Aorta (tissue), 5 donors: ENCODE measurements around the gene DAD1. TPM values are rescaled to one million over a fixed set of nuclear protein-coding genes. Genes with fewer than 3 reads are reported as not detected.

Experiments
- ATAC-seq: fragments of 200-7000 bp; cut with Tn5 transposase; one replicate; pipeline ENCODE4 v1.9.1; 2022; ENCODE audit warnings: moderate library complexity; ENCODE audit not compliant: low FRiP score
- DNase-seq, 2 donors: peaks; one replicate each; pipeline ENCODE4 v3.0.0-alpha.2; 2020
- H3K27ac ChIP-seq, 2 donors: one replicate each; pipeline ENCODE4 v1.5.1; 2013; ENCODE audit warnings: low read length in 2 of 2, mild to moderate bottlenecking in 2 of 2, moderate library complexity in 2 of 2, control low read depth in 1 of 2, inconsistent platforms in 1 of 2, low read depth in 1 of 2
- H3K27me3 ChIP-seq, 2 donors: one replicate each; pipeline ENCODE4 v1.6.1; 2013; ENCODE audit warnings: control low read depth in 1 of 2, low read length in 1 of 2, mild to moderate bottlenecking in 1 of 2, moderate library complexity in 1 of 2; ENCODE audit not compliant: insufficient read depth in 2 of 2, control insufficient read depth in 1 of 2
- H3K36me3 ChIP-seq, 2 donors: one replicate each; pipeline ENCODE4 v1.6.1; 2013; ENCODE audit warnings: control low read depth in 1 of 2, low read length in 1 of 2, mild to moderate bottlenecking in 1 of 2; ENCODE audit not compliant: insufficient read depth in 2 of 2, control insufficient read depth in 1 of 2
- H3K4me1 ChIP-seq, 2 donors: one replicate each; pipeline ENCODE4 v1.6.1; 2013; ENCODE audit warnings: low read length in 2 of 2, control low read depth in 1 of 2, mild to moderate bottlenecking in 1 of 2, moderate library complexity in 1 of 2; ENCODE audit not compliant: insufficient read depth in 2 of 2, control insufficient read depth in 1 of 2
- H3K4me3 ChIP-seq, 2 donors: one replicate each; pipeline ENCODE4 v1.5.1; 2013; ENCODE audit warnings: low read length in 2 of 2, control low read depth in 1 of 2, mild to moderate bottlenecking in 1 of 2
- H3K9me3 ChIP-seq: one replicate; pipeline ENCODE4 v1.6.1; 2013; ENCODE audit warnings: mild to moderate bottlenecking, low read length; ENCODE audit not compliant: control insufficient read depth
- WGBS, 2 donors: extraction: QIAGEN DNeasy Blood & Tissue Kit; methylation state at CpG; one replicate each; pipeline ENCODE4 v1.1.7; 2013; 5-methylcytosine and 5-hydroxymethylcytosine counted together
- intact Hi-C, 2 donors: fragments of 100-400 bp; cut with DNase I; formaldehyde crosslinking; loops; one replicate each; pipeline versions ENCODE4 v1.14.2 to v1.15.0; 2022
- polyA plus RNA-seq, 2 donors: library from polyadenylated mRNA; stranded (reverse); fragments of 200-250 nt; gene quantifications; one replicate each; pipeline ENCODE4 v1.2.3, GENCODE V29; 2013
- total RNA-seq, 2 donors: library from RNA; stranded (reverse); fragmentation: NEBNext Ultra II Directional; extraction: Animal tissue kit (Norgen Biotek cat#: 25700); gene quantifications; one replicate each; pipeline ENCODE4 v1.2.1, GENCODE V29; 2021
- donor health status: healthy with polysubstance abuse.
- donor health status: Bipolar disorder and iron deficiency.
- donor health status: DM: no; HTN: no; CAD: no.
- donor health status: DM: no; HTN: no; CAD: no.
- donor health status: DM: yes; HTN: yes; CAD: no.

DAD1 gene
- total and polyA plus RNA-seq, 4 donors, result 143 to 309 (median 195) TPM

GRCh38 chr14:22560662-22561365, 28.2 kb downstream of the DAD1 start:
- 65 to 69% methylated on average over 13 of the region's 13 CpGs for WGBS, 2 donors
- Histone ChIP-seq H3K27me3 (no peaks in the 10 kb centered on the region), H3K36me3 (peaks cover 0 to 2% of the 10 kb centered on the region in 2 donors), H3K4me1 (no peaks in the 10 kb centered on the region), H3K27ac (no peak overlapping the region), H3K9me3 (no peaks in the 10 kb centered on the region), H3K4me3 (no peak overlapping the region)
- ATAC-seq (no peak), DNase-seq (no peak)
- intact Hi-C loops, result loop anchor here in 1 of 2 donors (10.0 kb wide), 1 partner anchor 254 kb away; the partner anchor contains the start of gene SLC7A7

- WGBS, 2 donors, result 90 to 93% methylated on average over 1 of the region's 1 CpG
- Histone ChIP-seq H3K9me3 (no peaks in the 10 kb centered on the region), H3K27ac (no peak overlapping the region), H3K4me3 (no peak overlapping the region), H3K36me3 (no peaks in the 10 kb centered on the region), H3K27me3 (no peaks in the 10 kb centered on the region), H3K4me1 (no peaks in the 10 kb centered on the region)
- ATAC-seq, result no peak
- intact Hi-C loops, result loop anchor here (2.0 to 10.0 kb wide), 7 partner anchors 172 to 496 kb away; partner anchors contain the start of genes AJUBA (in 2 of the 2) and CDH24 (in 1 of the 2)
- no peak for DNase-seq
These were observed 30.0 kb downstream of the DAD1 start for GRCh38 chr14:22559041-22559440.

GRCh38 chr14:22558221-22558913, 30.7 kb downstream of the DAD1 start:
- ATAC-seq, result no peak
- Histone ChIP-seq H3K27ac (no peak overlapping the region), H3K4me1 (no peaks in the 10 kb centered on the region)

GRCh38 chr14:22557846-22558220, 31.2 kb downstream of the DAD1 start:
- DNase-seq (no peak), ATAC-seq (no peak)
- no peaks in the 10 kb centered on the region for H3K9me3 ChIP-seq
- no peak overlapping the region for H3K27ac ChIP-seq
- no peaks in the 10 kb centered on the region for H3K27me3 ChIP-seq
- WGBS, 2 donors, result 77 to 91% methylated on average over 1 of the region's 1 CpG
- H3K36me3 ChIP-seq, result no peaks in the 10 kb centered on the region
- no peaks in the 10 kb centered on the region for H3K4me1 ChIP-seq
- intact Hi-C loops, result loop anchor here (2.0 to 10.0 kb wide), 7 partner anchors 171 to 497 kb away; partner anchors contain the start of genes AJUBA (in 2 of the 2) and CDH24 (in 1 of the 2)
- H3K4me3 ChIP-seq, result no peak overlapping the region

More at GRCh38 chr14:22558221-22558913, 30.7 kb downstream of the DAD1 start:
- Histone ChIP-seq H3K36me3 (no peaks in the 10 kb centered on the region), H3K9me3 (no peaks in the 10 kb centered on the region), H3K27me3 (no peaks in the 10 kb centered on the region), H3K4me3 (no peak overlapping the region)
- intact Hi-C loops, result loop anchor here (2.0 to 10.0 kb wide), 7 partner anchors 171 to 496 kb away; partner anchors contain the start of genes AJUBA (in 2 of the 2) and CDH24 (in 1 of the 2)
- WGBS, 2 donors, result 83 to 84% methylated on average over 25 of the region's 25 CpGs
- DNase-seq, result no peak

GRCh38 chr14:22556990-22557623, 31.9 kb downstream of the DAD1 start:
- no peak overlapping the region for H3K4me3 ChIP-seq
- no peaks in the 10 kb centered on the region for H3K27me3 ChIP-seq
- no peaks in the 10 kb centered on the region for H3K36me3 ChIP-seq
- no peak overlapping the region for H3K27ac ChIP-seq
- 2 to 3% methylated on average over 28 of the region's 28 CpGs for WGBS, 2 donors
- intact Hi-C loops, result loop anchor here (5.0 to 10.0 kb wide), 6 partner anchors 170 to 498 kb away; partner anchors contain the start of genes AJUBA (in 2 of the 2) and CDH24 (in 1 of the 2)
- ATAC-seq (peak; percentile 92), DNase-seq (peak; percentile 92 to 98)
- H3K9me3 ChIP-seq, result no peaks in the 10 kb centered on the region
- H3K4me1 ChIP-seq, result no peaks in the 10 kb centered on the region

GRCh38 chr14:22556021-22556989, 32.7 kb downstream of the DAD1 start:
- no peaks in the 10 kb centered on the region for H3K27me3 ChIP-seq
- intact Hi-C loops, result loop anchor here (5.0 to 10.0 kb wide), 6 partner anchors 169 to 498 kb away; partner anchors contain the start of genes AJUBA (in 2 of the 2) and CDH24 (in 1 of the 2)
- H3K4me3 ChIP-seq, result no peak overlapping the region
- WGBS, 2 donors, result 65 to 68% methylated on average over 28 of the region's 28 CpGs
- H3K9me3 ChIP-seq, result no peaks in the 10 kb centered on the region
- DNase-seq (peak in 1 of 2 donors; percentile 79), ATAC-seq (peak; percentile 21)
- H3K4me1 ChIP-seq, result no peaks in the 10 kb centered on the region
- H3K27ac ChIP-seq, result no peak overlapping the region
- H3K36me3 ChIP-seq, result no peaks in the 10 kb centered on the region

- no peaks in the 10 kb centered on the region for H3K9me3 ChIP-seq
- H3K27me3 ChIP-seq, result no peaks in the 10 kb centered on the region
- no peak overlapping the region for H3K27ac ChIP-seq
- no peak overlapping the region for H3K4me3 ChIP-seq
- 91% methylated on average over 4 of the region's 4 CpGs for WGBS, 2 donors
- ATAC-seq, result no peak
- H3K4me1 ChIP-seq, result no peaks in the 10 kb centered on the region
- DNase-seq, result no peak
- intact Hi-C loops, result loop anchor here (5.0 to 10.0 kb wide), 6 partner anchors 168 to 499 kb away; partner anchors contain the start of genes AJUBA (in 2 of the 2) and CDH24 (in 1 of the 2)
- H3K36me3 ChIP-seq, result no peaks in the 10 kb centered on the region
These were observed 33.5 kb downstream of the DAD1 start for GRCh38 chr14:22555384-22556011.
